SK-N-MC (cell line): ENCODE results near the gene SCYL3.

Experiments used
- DNase-seq: peaks from one replicate; pipeline ENCODE4 v3.0.0-alpha.2; 2011; ENCODE audit warnings: low read depth, low spot score
- H3K27ac ChIP-seq: fragments of 200-600 bp; sonication (generic); 2 replicates; pipeline ENCODE4 v1.5.1; 2016; ENCODE audit warnings: mixed run types
- H3K36me3 ChIP-seq: fragments of 200-600 bp; sonication (generic); 2 replicates; pipeline ENCODE4 v1.6.1; 2017; ENCODE audit warnings: antibody characterized with exemption, low read length, mixed read lengths; ENCODE audit not compliant: insufficient read depth
- H3K4me3 ChIP-seq: fragments of 200-600 bp; sonication (generic); 2 replicates; pipeline ENCODE4 v1.5.1; 2016
- H3K9ac ChIP-seq: fragments of 200-600 bp; sonication (generic); 2 replicates; pipeline ENCODE4 v1.8.0; 2017; ENCODE audit warnings: mixed run types, mixed read lengths; ENCODE audit not compliant: insufficient read length
- H3K9me3 ChIP-seq: fragments of 200-600 bp; sonication (generic); 2 replicates; pipeline ENCODE4 v1.6.1; 2017; ENCODE audit warnings: low read depth, mild to moderate bottlenecking, antibody characterized with exemption, low read length, moderate library complexity, mixed read lengths
- EZH2 ChIP-seq: fragments of 200-600 bp; sonication (generic); IDR thresholded peaks from one replicate; pipeline ENCODE4 v1.6.1; 2017; ENCODE audit warnings: antibody characterized with exemption
- FOXP2 ChIP-seq: optimal IDR thresholded peaks from 2 replicates; pipeline ENCODE3; 2011; ENCODE audit warnings: mild to moderate bottlenecking, moderate library complexity; ENCODE audit not compliant: insufficient read depth; ENCODE audit errors: extremely low read length, control extremely low read depth
- POLR2AphosphoS5 ChIP-seq: IDR thresholded peaks from 2 replicates; pipeline ENCODE4 v1.6.1; 2012; ENCODE audit warnings: mild to moderate bottlenecking, low read depth, low read length, borderline replicate concordance

The SCYL3 gene, protein sequence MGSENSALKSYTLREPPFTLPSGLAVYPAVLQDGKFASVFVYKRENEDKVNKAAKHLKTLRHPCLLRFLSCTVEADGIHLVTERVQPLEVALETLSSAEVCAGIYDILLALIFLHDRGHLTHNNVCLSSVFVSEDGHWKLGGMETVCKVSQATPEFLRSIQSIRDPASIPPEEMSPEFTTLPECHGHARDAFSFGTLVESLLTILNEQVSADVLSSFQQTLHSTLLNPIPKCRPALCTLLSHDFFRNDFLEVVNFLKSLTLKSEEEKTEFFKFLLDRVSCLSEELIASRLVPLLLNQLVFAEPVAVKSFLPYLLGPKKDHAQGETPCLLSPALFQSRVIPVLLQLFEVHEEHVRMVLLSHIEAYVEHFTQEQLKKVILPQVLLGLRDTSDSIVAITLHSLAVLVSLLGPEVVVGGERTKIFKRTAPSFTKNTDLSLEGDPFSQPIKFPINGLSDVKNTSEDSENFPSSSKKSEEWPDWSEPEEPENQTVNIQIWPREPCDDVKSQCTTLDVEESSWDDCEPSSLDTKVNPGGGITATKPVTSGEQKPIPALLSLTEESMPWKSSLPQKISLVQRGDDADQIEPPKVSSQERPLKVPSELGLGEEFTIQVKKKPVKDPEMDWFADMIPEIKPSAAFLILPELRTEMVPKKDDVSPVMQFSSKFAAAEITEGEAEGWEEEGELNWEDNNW

DNA sequence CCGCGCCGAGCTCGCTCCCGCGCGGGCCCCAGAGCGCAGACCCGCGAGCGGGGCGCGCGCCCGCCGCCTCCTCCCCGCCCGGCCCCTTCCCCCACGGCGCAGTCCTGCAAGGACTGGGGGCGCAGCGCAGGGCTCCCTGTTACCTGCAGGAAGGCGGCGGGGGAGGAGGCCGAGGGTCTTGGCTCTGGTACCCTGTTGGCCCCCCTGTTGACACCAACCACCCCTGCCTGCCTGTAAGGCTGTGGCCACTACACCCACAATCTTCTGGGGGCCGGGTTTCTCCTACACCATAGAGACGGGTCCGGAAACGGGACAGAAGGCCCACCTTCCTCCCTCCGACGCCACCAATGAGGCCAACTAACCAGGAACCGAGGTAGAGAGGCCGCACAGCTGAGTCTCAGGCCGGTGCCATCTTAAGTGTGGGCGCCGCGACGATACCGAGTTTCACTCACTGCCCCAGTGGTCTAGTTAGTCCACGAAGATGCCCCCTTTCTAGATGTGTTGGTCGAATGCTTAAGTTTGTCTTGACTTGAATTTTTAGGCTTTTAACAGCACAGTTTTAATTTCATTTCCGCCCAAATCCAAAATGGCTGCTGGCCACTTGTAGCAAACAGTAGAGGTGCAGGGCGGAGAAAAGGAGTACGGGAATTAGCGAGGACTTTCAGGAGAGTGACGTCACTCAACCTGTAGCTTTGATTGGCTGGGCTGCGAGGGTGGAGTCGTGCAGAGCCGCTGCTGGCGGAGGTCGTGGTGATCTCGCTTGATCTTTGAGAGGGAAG lies at the start of gene SCYL3:
Gene SCYL3 (minus strand): TSS at position 252 of the 779 bp plus-strand sequence. CDS start 5,056 bp downstream, outside the sequence.
- DNase-seq: peak; percentile 97
- Histone ChIP-seq H3K27ac (peak within 1 kb of the TSS; percentile 96), H3K36me3 (no peaks in the 10 kb centered on the region), H3K9ac (peak within 1 kb of the TSS; percentile 92), H3K9me3 (no peaks in the 10 kb centered on the region), H3K4me3 (peak within 1 kb of the TSS; percentile 84)
- TF ChIP-seq FOXP2 (peak; percentile 78), EZH2 (no peak), POLR2AphosphoS5 (peak; percentile 72)

DNA sequence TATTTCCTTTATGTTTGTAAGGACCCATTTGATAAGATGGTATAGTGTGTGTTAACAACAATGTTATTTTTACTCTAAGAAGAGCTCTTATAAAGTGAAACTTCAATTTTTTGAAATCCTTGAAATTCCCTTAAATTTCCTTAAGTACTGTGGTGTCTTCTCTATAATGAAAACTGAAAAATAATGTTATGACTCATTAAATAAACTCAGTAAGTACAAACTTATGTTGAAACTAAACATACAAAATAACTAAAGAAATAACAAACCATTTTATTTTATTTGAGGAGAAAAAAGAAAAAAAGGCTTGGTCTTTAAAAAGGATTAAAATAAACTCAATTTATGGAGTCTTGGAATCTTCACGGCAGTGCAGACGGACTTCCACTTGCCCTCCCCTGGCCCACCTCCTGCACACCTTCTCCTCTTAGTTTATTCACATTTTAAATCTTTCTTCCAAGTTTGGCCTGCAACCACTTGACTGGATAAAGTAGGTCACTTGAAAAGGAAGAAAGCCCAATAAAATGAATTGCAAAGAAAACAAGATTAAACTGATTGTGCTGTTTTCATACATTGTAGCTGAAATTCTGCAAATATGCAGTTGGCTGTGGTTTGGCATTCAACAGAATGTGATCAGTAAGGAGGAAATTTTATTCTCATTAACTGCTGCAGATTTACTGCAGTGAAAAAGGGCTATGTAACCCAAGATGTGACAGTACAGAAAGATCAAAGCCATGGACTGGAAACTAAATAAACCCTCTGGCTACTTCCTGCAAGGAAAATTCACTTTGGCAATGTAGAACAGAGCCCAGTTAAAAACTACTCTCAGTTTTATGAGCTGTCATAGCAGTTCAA lies 48.5 kb upstream of the SCYL3 start:
- TF ChIP-seq FOXP2 (no peak), POLR2AphosphoS5 (peak; percentile 51; the same call in 1 of the 2 replicates)
- Histone ChIP-seq H3K9ac (no peak overlapping the region), H3K9me3 (no peaks in the 10 kb centered on the region), H3K4me3 (peak overlapping the region; percentile 37; the same call in 1 of the 2 replicates), H3K36me3 (no peaks in the 10 kb centered on the region), H3K27ac (no peak overlapping the region)
- peak; percentile 60 for DNase-seq

DNA sequence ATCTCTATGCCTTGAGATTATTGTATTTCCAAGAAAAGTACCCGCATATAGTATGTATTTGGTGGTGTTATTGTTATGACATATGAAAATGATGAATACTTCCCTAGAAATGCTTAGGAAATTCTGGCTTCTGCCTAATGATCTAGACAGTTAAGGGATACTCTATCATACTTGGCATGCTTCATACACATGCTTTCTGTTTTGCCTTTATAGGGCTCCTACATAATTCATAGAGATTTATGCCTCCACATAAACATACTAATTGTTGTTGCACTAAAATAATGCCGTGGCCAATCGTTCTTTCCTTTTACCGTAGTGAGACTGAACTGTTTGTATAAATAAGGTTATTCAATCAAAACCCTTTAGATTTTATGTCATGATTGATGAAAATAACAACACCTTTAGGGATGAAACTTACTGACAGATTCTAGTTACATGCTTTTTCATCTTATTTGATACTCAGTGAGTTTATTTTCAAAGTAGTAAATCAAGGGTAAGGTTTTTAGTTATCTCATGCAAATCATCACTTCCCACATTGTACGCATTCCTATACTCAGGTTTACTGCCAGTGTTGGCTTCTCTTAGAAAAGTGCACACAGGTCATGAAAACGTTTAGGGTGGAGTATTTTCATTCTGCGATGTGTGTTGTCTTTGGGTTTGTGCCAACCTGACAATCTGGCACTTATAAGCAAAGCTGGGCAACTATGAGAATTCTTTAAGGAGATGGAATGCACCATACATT lies 40.5 kb upstream of the SCYL3 start:
- H3K9me3 ChIP-seq: no peaks in the 10 kb centered on the region
- no peak overlapping the region for H3K9ac ChIP-seq
- TF ChIP-seq POLR2AphosphoS5 (no peak), FOXP2 (no peak), EZH2 (no peak)
- DNase-seq: no peak
- H3K4me3 ChIP-seq: no peak overlapping the region
- no peak overlapping the region for H3K27ac ChIP-seq
- no peaks in the 10 kb centered on the region for H3K36me3 ChIP-seq

DNA sequence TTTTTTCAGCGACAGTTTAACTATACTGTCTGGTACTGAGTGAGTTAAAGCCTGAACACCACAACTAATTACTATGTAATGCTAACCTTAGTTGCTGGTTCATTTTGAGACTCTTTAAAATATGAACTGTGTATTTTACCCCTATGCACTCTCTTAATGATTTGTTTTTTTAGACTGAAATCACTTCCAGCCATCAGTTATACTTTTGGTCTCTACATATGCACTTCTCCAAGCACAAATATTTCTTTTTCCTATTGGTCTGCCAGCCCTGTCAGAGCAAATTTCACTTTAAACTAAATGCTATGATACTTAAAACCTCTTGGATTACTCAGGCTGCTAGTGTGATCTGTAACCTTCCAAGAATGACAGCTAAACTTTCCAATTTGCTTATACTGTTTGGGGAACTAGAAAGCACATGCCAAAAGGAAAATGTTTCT lies 38.1 kb upstream of the SCYL3 start:
- Histone ChIP-seq H3K9me3 (no peaks in the 10 kb centered on the region), H3K9ac (no peak overlapping the region), H3K4me3 (no peak overlapping the region), H3K36me3 (no peaks in the 10 kb centered on the region), H3K27ac (no peak overlapping the region)
- DNase-seq: no peak
- TF ChIP-seq FOXP2 (no peak), EZH2 (no peak)

DNA sequence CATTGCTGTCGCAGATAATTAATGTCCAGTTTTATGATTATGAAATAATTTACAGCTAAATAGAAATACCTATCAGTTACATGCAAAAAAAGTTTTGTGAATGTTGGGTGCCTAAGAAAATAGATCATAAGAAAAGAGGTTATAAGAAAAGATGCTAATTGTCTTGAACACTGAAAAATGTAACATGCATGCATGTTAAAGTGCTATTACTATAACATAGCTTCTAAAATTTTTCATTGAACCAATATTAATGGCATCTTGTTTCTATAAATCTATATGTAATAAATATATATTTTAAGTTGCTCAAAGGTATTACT lies 35.5 kb upstream of the SCYL3 start:
- TF ChIP-seq FOXP2: no peak
- TF ChIP-seq POLR2AphosphoS5: no peak
- TF ChIP-seq EZH2: no peak
- H3K36me3 ChIP-seq: no peaks in the 10 kb centered on the region
- H3K9me3 ChIP-seq: no peaks in the 10 kb centered on the region
- H3K9ac ChIP-seq: no peak overlapping the region
- no peak overlapping the region for H3K4me3 ChIP-seq
- H3K27ac ChIP-seq: no peak overlapping the region
- no peak for DNase-seq

DNA sequence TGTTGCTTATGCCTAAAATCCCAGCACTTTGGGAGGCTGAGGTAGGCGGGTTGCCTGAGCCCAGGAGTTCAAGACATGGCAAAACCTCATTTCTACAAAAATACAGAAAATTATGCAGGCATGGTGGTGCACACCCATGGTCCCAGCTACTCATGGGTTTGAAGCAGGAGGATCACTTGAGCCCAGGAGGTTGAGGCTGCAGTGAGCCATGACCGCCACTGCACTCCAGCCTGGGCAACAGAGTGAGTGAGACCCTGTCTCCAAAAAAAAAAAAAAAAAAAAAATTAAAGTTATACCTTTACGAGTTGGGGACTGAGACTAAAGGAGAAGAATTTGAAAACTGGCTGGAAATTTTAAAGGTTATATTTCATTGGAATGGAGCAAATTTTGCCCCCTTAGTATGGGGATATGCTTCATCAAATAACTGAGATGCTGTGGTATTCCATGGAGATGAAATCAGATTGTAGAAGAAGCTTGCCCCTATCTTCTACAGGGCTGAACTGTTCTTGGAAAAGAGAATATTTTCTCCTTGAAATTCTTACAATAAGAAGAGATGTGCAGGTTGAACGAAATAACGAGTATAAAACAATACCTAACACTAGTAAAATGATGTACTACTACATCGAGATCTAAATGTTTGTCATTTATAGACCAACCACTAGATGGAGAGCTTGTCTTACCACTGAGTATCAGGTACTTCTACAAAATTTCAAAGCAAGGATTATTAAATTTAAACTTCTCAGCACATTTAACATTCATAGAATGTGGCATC lies 34.9 kb upstream of the SCYL3 start:
- no peak overlapping the region for H3K4me3 ChIP-seq
- H3K9me3 ChIP-seq: no peaks in the 10 kb centered on the region
- H3K27ac ChIP-seq: no peak overlapping the region
- H3K36me3 ChIP-seq: no peaks in the 10 kb centered on the region
- peak; percentile 18 for DNase-seq
- no peak overlapping the region for H3K9ac ChIP-seq
- TF ChIP-seq EZH2 (no peak), FOXP2 (no peak), POLR2AphosphoS5 (no peak)
